K562 (cell line): ENCODE data around the gene CTSV. TPM values are rescaled to one million over a fixed set of nuclear protein-coding genes. Genes with fewer than 3 reads are reported as not detected.
A peak's percentile ranks its signal among the peaks of the same experiment; 100 is the strongest.

Experiments
- BHLHE40 ChIP-seq: IDR thresholded peaks from 2 replicates; pipeline ENCODE4 v1.6.1; 2011; ENCODE audit warnings: low read length, improper control_type of control experiment
- GABPA ChIP-seq: fragments of 200-800 bp; sonication (Bioruptor generic); conservative IDR thresholded peaks from 2 replicates; pipeline ENCODE4 v1.6.1; 2016; ENCODE audit warnings: low read depth, missing genetic modification characterization, missing compliant biosample characterization
- HES1 ChIP-seq: fragments of 450-650 bp; IDR thresholded peaks from 2 replicates; pipeline ENCODE4 v1.6.1; 2016; ENCODE audit warnings: low read depth, mild to moderate bottlenecking, moderate library complexity
- HLTF ChIP-seq: fragments of 450-650 bp; IDR thresholded peaks from 2 replicates; pipeline ENCODE4 v1.6.1; 2016
- KDM4B ChIP-seq, 2 experiments: fragments of 450-650 bp in 1 of 2; sonication (generic) in 1 of 2; IDR thresholded peaks; 2 replicates each; pipeline ENCODE4 v1.6.1; 2016 to 2017; ENCODE audit warnings: borderline replicate concordance in 2 of 2, antibody characterized with exemption in 1 of 2, low read depth in 1 of 2, mild to moderate bottlenecking in 1 of 2
- LARP7 ChIP-seq: fragments of 450-650 bp; IDR thresholded peaks from 2 replicates; pipeline ENCODE4 v1.6.1; 2016
- NONO ChIP-seq, 2 experiments: fragments of 200-400 bp in 1 of 2; fragments of 450-650 bp in 1 of 2; formaldehyde crosslinking in 1 of 2; IDR thresholded peaks; 2 replicates each; pipeline ENCODE4 v1.6.1; 2017; ENCODE audit warnings: low read depth in 2 of 2, mild to moderate bottlenecking in 2 of 2, moderate library complexity in 2 of 2, low read length in 1 of 2
- PCBP2 ChIP-seq: fragments of 200-400 bp; formaldehyde crosslinking; IDR thresholded peaks from 2 replicates; pipeline ENCODE4 v1.6.1; 2018; ENCODE audit warnings: low read length, low read depth, mild to moderate bottlenecking, moderate library complexity; ENCODE audit not compliant: poor library complexity, severe bottlenecking
- PHB2 ChIP-seq: fragments of 450-650 bp; IDR thresholded peaks from 2 replicates; pipeline ENCODE4 v1.6.1; 2017; ENCODE audit warnings: low read depth
- POLR2AphosphoS5 ChIP-seq: IDR thresholded peaks from 2 replicates; pipeline ENCODE4 v1.6.1; 2011; ENCODE audit warnings: mild to moderate bottlenecking, low read depth, low read length, moderate library complexity; ENCODE audit not compliant: control insufficient read depth, insufficient read depth
- PTRF ChIP-seq: fragments of 450-650 bp; IDR thresholded peaks from 2 replicates; pipeline ENCODE4 v1.6.1; 2016; ENCODE audit warnings: mild to moderate bottlenecking, missing genetic modification characterization, missing compliant biosample characterization
- SAP30 ChIP-seq: fragments of 200-600 bp; sonication (generic); IDR thresholded peaks from 2 replicates; pipeline ENCODE4 v1.6.1; 2012; ENCODE audit warnings: borderline replicate concordance, low read depth, mild to moderate bottlenecking, moderate library complexity, low read length, control low read depth, inconsistent platforms; ENCODE audit not compliant: insufficient read depth, poor library complexity, severe bottlenecking
- SPI1 ChIP-seq: IDR thresholded peaks from 2 replicates; pipeline ENCODE4 v1.6.1; 2011; ENCODE audit warnings: low read depth, low read length, control low read depth, borderline replicate concordance
- ZFP36 ChIP-seq: fragments of 150-350 bp; IDR thresholded peaks from 2 replicates; pipeline ENCODE4 v1.6.1; 2018; ENCODE audit warnings: low read length, low read depth; ENCODE audit not compliant: partially characterized antibody
- polyA plus RNA-seq, 8 experiments: library from polyadenylated mRNA; depleted of rRNA in 4 of 8; stranded (reverse) in 5 of 8; unstranded in 3 of 8; fragments of >200 nt; fragmentation: Nextera tagmentation in 2 of 8; fragmentation: Illumina TruSeq in 1 of 8; extraction: Ambion mirVana in 2 of 8; extraction: Trizol in 1 of 8; gene quantifications; 2 replicates each; pipeline versions ENCODE4 v1.2.1 to v1.2.3, GENCODE V29; 2011 to 2014; ENCODE audit warnings: inconsistent platforms in 1 of 8, missing spikeins in 1 of 8
- total RNA-seq, 7 experiments: library from RNA; depleted of rRNA in 6 of 7; stranded (reverse); fragments of >200 nt in 6 of 7; fragmentation: Illumina TruSeq in 2 of 7; extraction: Trizol in 2 of 7; gene quantifications; 2 replicates each; pipeline versions ENCODE4 v1.2.1 to v1.2.3, GENCODE V29; 2011 to 2021; ENCODE audit warnings: low replicate concordance in 1 of 7
- TF ChIP-seq, protein P1 (sequence below), 2 experiments: fragments of 200-800 bp in 1 of 2; sonication (Bioruptor generic) in 1 of 2; sonication (generic) in 1 of 2; formaldehyde crosslinking in 1 of 2; IDR thresholded peaks in 1 of 2; conservative IDR thresholded peaks in 1 of 2; 2 replicates each; pipeline versions ENCODE4 v1.5.0 to v1.6.1; 2016 to 2020; ENCODE audit warnings: missing compliant biosample characterization in 1 of 2, missing genetic modification characterization in 1 of 2, missing genetic modification reagents in 1 of 2

The CTSV gene
- total and polyA plus RNA-seq, 9 of the 15 experiments (the other 6 are each of a cell fraction or from before 2014, with no cell fraction given), result 0.06 to 0.39 (median 0.16) TPM; not detected in 3

DNA sequence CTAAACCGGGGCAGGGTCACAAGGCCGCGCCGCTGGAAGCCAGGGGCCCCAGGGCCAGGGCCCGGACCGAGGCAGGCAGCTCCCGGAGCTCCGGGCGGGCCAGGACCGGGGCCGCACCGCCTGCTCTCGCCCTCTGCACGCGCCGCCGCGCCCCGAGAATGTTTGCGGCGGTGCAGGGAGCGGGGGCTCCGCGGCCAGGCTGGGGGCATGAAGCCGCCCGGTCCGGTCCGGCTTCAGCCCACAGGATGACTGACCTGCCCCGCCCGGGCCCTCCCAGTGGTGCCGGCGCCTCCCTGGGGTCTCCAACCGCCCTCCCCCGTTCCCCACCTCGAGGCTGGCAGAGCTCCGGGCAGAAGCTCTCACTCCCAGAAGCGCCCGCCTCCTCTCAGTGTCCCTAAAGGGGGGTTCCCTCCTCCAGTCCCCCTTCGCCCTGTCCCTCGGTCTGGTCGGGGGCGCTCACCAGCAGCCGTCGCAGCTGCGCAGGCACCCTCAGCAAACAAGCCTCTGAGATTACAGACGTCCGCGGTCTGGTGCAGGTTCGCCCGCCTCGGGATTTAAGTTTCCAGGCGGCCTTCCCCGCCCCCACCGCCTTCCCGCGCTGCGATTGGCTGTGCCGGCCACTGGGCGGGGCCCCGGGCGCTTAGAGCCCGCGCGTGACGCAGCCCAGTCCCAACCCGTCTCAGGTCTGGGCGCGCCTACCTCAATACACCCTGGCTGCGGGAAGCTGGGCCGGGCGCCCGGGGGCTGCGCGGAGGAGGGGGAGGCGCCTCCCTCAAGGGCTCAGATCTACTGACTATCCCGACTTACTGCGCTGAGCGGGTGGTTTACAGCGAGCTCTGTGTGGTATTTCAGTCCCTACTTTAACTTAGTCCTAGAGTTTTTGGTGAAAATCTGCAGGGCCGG is at the start of gene CTSV (continued):
- TF ChIP-seq, protein P1, sequence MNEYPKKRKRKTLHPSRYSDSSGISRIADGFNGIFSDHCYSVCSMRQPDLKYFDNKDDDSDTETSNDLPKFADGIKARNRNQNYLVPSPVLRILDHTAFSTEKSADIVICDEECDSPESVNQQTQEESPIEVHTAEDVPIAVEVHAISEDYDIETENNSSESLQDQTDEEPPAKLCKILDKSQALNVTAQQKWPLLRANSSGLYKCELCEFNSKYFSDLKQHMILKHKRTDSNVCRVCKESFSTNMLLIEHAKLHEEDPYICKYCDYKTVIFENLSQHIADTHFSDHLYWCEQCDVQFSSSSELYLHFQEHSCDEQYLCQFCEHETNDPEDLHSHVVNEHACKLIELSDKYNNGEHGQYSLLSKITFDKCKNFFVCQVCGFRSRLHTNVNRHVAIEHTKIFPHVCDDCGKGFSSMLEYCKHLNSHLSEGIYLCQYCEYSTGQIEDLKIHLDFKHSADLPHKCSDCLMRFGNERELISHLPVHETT (CRISPR knock-in tag; conservative IDR thresholded peaks at IDR 0.05 in 1 of 2, IDR thresholded peaks at IDR 0.05 in 1 of 2), result no peak
- TF ChIP-seq BHLHE40 (peak; percentile 54; the same call in 1 of the 2 replicates), PTRF (tag) (no peak), LARP7 (no peak), NONO (IDR thresholded peaks at IDR 0.05; ENCODE audit: low read depth in 2 of 2, low read length in 1 of 2) (no peak), KDM4B (IDR thresholded peaks at IDR 0.05; ENCODE audit: borderline replicate concordance in 2 of 2, low read depth in 1 of 2) (no peak), HLTF (no peak), ZFP36 (peak; percentile 40), HES1 (no peak), GABPA (no peak), SPI1 (no peak), PCBP2 (no peak), PHB2 (no peak), POLR2AphosphoS5 (no peak), SAP30 (no peak)
